HG02973 (cell line): ENCODE results near the gene SLC25A27.
A peak's percentile ranks its signal among the peaks of the same experiment; 100 is the strongest.

Experiments
- ATAC-seq: cut with Tn5 transposase; IDR thresholded peaks from one replicate; pipeline ENCODE4 v1.9.1; 2021; ENCODE audit warnings: moderate library complexity; ENCODE audit not compliant: unreplicated experiment

Gene SLC25A27

GRCh38 chr6:46648869-46649492 lies 3.8 kb upstream of the SLC25A27 start:
- ATAC-seq, result no peak

GRCh38 chr6:46651006-46651405 lies 1.8 kb upstream of the SLC25A27 start:
- no peak for ATAC-seq

GRCh38 chr6:46651816-46652215 lies 959 bp upstream of the SLC25A27 start:
- no peak for ATAC-seq

GRCh38 chr6:46652232-46652602 lies 558 bp upstream of the SLC25A27 start:
- ATAC-seq, result no peak

GRCh38 chr6:46653439-46654195 lies 842 bp downstream of the SLC25A27 start:
- ATAC-seq, result peak; percentile 1

GRCh38 chr6:46655803-46656202 lies 3.0 kb downstream of the SLC25A27 start:
- ATAC-seq, result no peak

GRCh38 chr6:46657642-46658041 lies 4.9 kb downstream of the SLC25A27 start:
- ATAC-seq, result no peak

- ATAC-seq, result no peak
These were observed 8.7 kb downstream of the SLC25A27 start for GRCh38 chr6:46661483-46661882.

GRCh38 chr6:46667377-46667776 lies 14.6 kb downstream of the SLC25A27 start:
- ATAC-seq, result no peak

GRCh38 chr6:46674410-46674809 lies 21.6 kb downstream of the SLC25A27 start:
- no peak for ATAC-seq

- no peak for ATAC-seq
These were observed 24.0 kb downstream of the SLC25A27 start for GRCh38 chr6:46676604-46677313.

- no peak for ATAC-seq
These were observed 24.5 kb downstream of the SLC25A27 start for GRCh38 chr6:46677314-46677654.

GRCh38 chr6:46684771-46685170 lies 32.0 kb downstream of the SLC25A27 start:
- ATAC-seq, result no peak

- no peak for ATAC-seq
These were observed 34.9 kb downstream of the SLC25A27 start, which contains the start of gene TDRD6 for GRCh38 chr6:46687619-46688097. Gene TDRD6, plus strand, starts transcription at chr6:46687885. Its CDS starts 244 bp downstream, at chr6:46688129.

GRCh38 chr6:46688117-46688965 lies 35.6 kb downstream of the SLC25A27 start:
- ATAC-seq, result no peak

GRCh38 chr6:46688966-46689335 lies 36.2 kb downstream of the SLC25A27 start:
- ATAC-seq, result no peak

- no peak for ATAC-seq
These were observed 36.9 kb downstream of the SLC25A27 start for GRCh38 chr6:46689657-46690056.

GRCh38 chr6:46690141-46690755 lies 37.5 kb downstream of the SLC25A27 start:
- ATAC-seq, result no peak

- no peak for ATAC-seq
These were observed 38.2 kb downstream of the SLC25A27 start for GRCh38 chr6:46690911-46691451.

GRCh38 chr6:46699970-46700369 lies 47.2 kb downstream of the SLC25A27 start:
- ATAC-seq, result no peak
